ENCODE results near the gene MAML2. TPM values are rescaled to one million over a fixed set of nuclear protein-coding genes. Genes with fewer than 3 reads are reported as not detected.

The MAML2 gene
- total and polyA plus RNA-seq, 2 experiments from 2014 or later: 2.0 to 7.1 TPM

- no peak overlapping the region for H3K27ac Mint-ChIP-seq
- H4K20me1 ChIP-seq (replicated peaks; ENCODE audit: insufficient read depth): no peaks in the 10 kb centered on the region
- H3K4me1 Mint-ChIP-seq: peaks cover 80% of the 10 kb centered on the region
Observed at GRCh38 chr11:96334219-96334618, 8.8 kb downstream of the MAML2 start.

More at GRCh38 chr11:96334219-96334618, 8.8 kb downstream of the MAML2 start:
- Histone ChIP-seq H3K9me2 (ENCODE audit: insufficient read depth) (peaks cover 4% of the 10 kb centered on the region; the same call in 1 of the 2 replicates), H3K4me2 (peak overlapping the region; percentile 0), H3K36me3 (ENCODE audit: insufficient read depth) (no peaks in the 10 kb centered on the region), H3K4me3 (no peak overlapping the region), H3K27ac (ENCODE audit: low read depth) (no peak overlapping the region), H2AFZ (no peak overlapping the region), H3K27me3 (ENCODE audit: insufficient read depth) (no peaks in the 10 kb centered on the region), H3K4me1 (ENCODE audit: insufficient read depth) (peaks cover 93% of the 10 kb centered on the region), H3K79me2 (replicated peaks; ENCODE audit: insufficient read depth) (peaks cover 60% of the 10 kb centered on the region), H3F3A (replicated peaks; ENCODE audit: low read depth) (0 out of 2 replicates have a peak, but pooled peaks cover 5% of the 10 kb centered on the region)
- no peaks in the 10 kb centered on the region for H3K36me3 Mint-ChIP-seq (ENCODE audit: low read depth)
- no peaks in the 10 kb centered on the region for H3K9me3 Mint-ChIP-seq
- DNase-seq (ENCODE audit: low spot score): no peak
- H3K4me3 Mint-ChIP-seq: no peak overlapping the region
- H3K27me3 Mint-ChIP-seq (ENCODE audit: insufficient read depth, low read depth, poor library complexity): no peaks in the 10 kb centered on the region
- no peak for ATAC-seq
- TF ChIP-seq CTCF (conservative IDR thresholded peaks at IDR 0.05; ENCODE audit: low read depth in 2 of 2): no peak
- no peak for TF ChIP-seq JUNB (IDR thresholded peaks at IDR 0.05; ENCODE audit: unreplicated experiment)
- no peak for TF ChIP-seq CREB1 (CRISPR knock-in tag; IDR thresholded peaks at IDR 0.05; ENCODE audit: low read depth)
- no peak for TF ChIP-seq POLR2AphosphoS5 (IDR thresholded peaks at IDR 0.05; ENCODE audit: low read depth)
- TF ChIP-seq ZNF462 (CRISPR knock-in tag; IDR thresholded peaks at IDR 0.05): no peak
- TF ChIP-seq ZNF114 (CRISPR knock-in tag; IDR thresholded peaks at IDR 0.05): no peak
- TF ChIP-seq ETS1 (IDR thresholded peaks at IDR 0.05): no peak
- TF ChIP-seq NANOG (IDR thresholded peaks at IDR 0.05; ENCODE audit: borderline replicate concordance): no peak
- no peak for TF ChIP-seq EZH2phosphoT487 (IDR thresholded peaks at IDR 0.05; ENCODE audit: unreplicated experiment)

Measured in GM23338 (cell line).